DND-41 (cell line): ENCODE results near the gene PCK2.

Experiments used
- CTCF ChIP-seq: IDR thresholded peaks from 2 replicates; pipeline ENCODE4 v1.5.1; 2012; ENCODE audit warnings: borderline replicate concordance, low read length, moderate library complexity, mild to moderate bottlenecking; ENCODE audit not compliant: poor library complexity, severe bottlenecking; ENCODE audit errors: extremely low read depth
- EZH2 ChIP-seq: IDR thresholded peaks from 3 replicates; pipeline ENCODE4 v1.6.1; 2012; ENCODE audit warnings: borderline replicate concordance, low read depth, mild to moderate bottlenecking, moderate library complexity, low read length, inconsistent platforms; ENCODE audit not compliant: severe bottlenecking

GRCh38 chr14:24088095-24088494, 6.0 kb upstream of the PCK2 start:
- no peak for TF ChIP-seq CTCF
- TF ChIP-seq EZH2: no peak
